H9 (cell line): ENCODE data around the gene PLEKHG3. TPM values are rescaled to one million over a fixed set of nuclear protein-coding genes. Genes with fewer than 3 reads are reported as not detected.
A peak's percentile ranks its signal among the peaks of the same experiment; 100 is the strongest.

Experiments
- DNase-seq: peaks from one replicate; pipeline ENCODE4 v3.0.0-alpha.2; 2017
- H2AFZ ChIP-seq: one replicate; pipeline ENCODE4 v1.6.1; 2013; ENCODE audit warnings: mild to moderate bottlenecking, low read length, control low read depth, moderate library complexity
- H2AK5ac ChIP-seq: 2 replicates; pipeline ENCODE4 v1.6.1; 2013; ENCODE audit warnings: low read length, control low read depth, mixed read lengths; ENCODE audit not compliant: insufficient read length
- H2BK120ac ChIP-seq: one replicate; pipeline ENCODE4 v1.6.1; 2013; ENCODE audit warnings: low read depth, mild to moderate bottlenecking, low read length, control low read depth, inconsistent platforms; ENCODE audit not compliant: poor library complexity, severe bottlenecking
- H2BK12ac ChIP-seq: 2 replicates; pipeline ENCODE4 v1.6.1; 2013; ENCODE audit warnings: low read length, control low read depth, mixed read lengths, low read depth; ENCODE audit not compliant: insufficient read length
- H2BK15ac ChIP-seq: 2 replicates; pipeline ENCODE4 v1.6.1; 2013; ENCODE audit warnings: low read depth, low read length, control low read depth
- H2BK20ac ChIP-seq: one replicate; pipeline ENCODE4 v1.6.1; 2013; ENCODE audit warnings: low read depth, mild to moderate bottlenecking, low read length, control low read depth, inconsistent platforms; ENCODE audit not compliant: poor library complexity, severe bottlenecking
- H2BK5ac ChIP-seq: 2 replicates; pipeline ENCODE4 v1.6.1; 2013; ENCODE audit warnings: low read length, control low read depth, mixed read lengths; ENCODE audit not compliant: insufficient read length
- H3K14ac ChIP-seq: 2 replicates; pipeline ENCODE4 v1.6.1; 2013; ENCODE audit warnings: low read length, control low read depth; ENCODE audit not compliant: insufficient read depth
- H3K18ac ChIP-seq: 2 replicates; pipeline ENCODE4 v1.6.1; 2013; ENCODE audit warnings: low read depth, mild to moderate bottlenecking, mixed read lengths, low read length, control low read depth; ENCODE audit not compliant: insufficient read length
- H3K23ac ChIP-seq: 2 replicates; pipeline ENCODE4 v1.6.1; 2013; ENCODE audit warnings: low read length, control low read depth, mixed read lengths, low read depth; ENCODE audit not compliant: insufficient read length
- H3K23me2 ChIP-seq: 2 replicates; pipeline ENCODE4 v1.6.1; 2013; ENCODE audit warnings: low read depth, mild to moderate bottlenecking, mixed read lengths, low read length, control low read depth; ENCODE audit not compliant: insufficient read length, poor library complexity, severe bottlenecking
- H3K27ac ChIP-seq: 2 replicates; pipeline ENCODE4 v1.5.1; 2013; ENCODE audit warnings: low read length, control low read depth, mixed read lengths, low read depth; ENCODE audit not compliant: insufficient read length
- H3K27me3 ChIP-seq: 2 replicates; pipeline ENCODE4 v1.6.1; 2013; ENCODE audit warnings: low read length, control low read depth, inconsistent platforms; ENCODE audit not compliant: insufficient read depth
- H3K4ac ChIP-seq: 2 replicates; pipeline ENCODE4 v1.6.1; 2013; ENCODE audit warnings: low read depth, mild to moderate bottlenecking, control low read depth, inconsistent platforms, low read length, moderate library complexity
- H3K4me1 ChIP-seq: 2 replicates; pipeline ENCODE4 v1.6.1; 2013; ENCODE audit warnings: low read length, control low read depth, inconsistent platforms; ENCODE audit not compliant: insufficient read depth
- H3K4me2 ChIP-seq: 2 replicates; pipeline ENCODE4 v1.6.1; 2013; ENCODE audit warnings: low read length, control low read depth, mixed read lengths; ENCODE audit not compliant: insufficient read length, insufficient read depth
- H3K56ac ChIP-seq: 2 replicates; pipeline ENCODE4 v1.6.1; 2013; ENCODE audit warnings: low read depth, mild to moderate bottlenecking, mixed read lengths, low read length, control low read depth; ENCODE audit not compliant: insufficient read length
- H3K79me1 ChIP-seq: 2 replicates; pipeline ENCODE4 v1.6.1; 2013; ENCODE audit warnings: low read depth, mild to moderate bottlenecking, moderate library complexity, low read length, control low read depth, inconsistent platforms; ENCODE audit not compliant: insufficient read depth, poor library complexity, severe bottlenecking
- H3K79me2 ChIP-seq: 2 replicates; pipeline ENCODE4 v1.6.1; 2013; ENCODE audit warnings: low read length, control low read depth, inconsistent platforms; ENCODE audit not compliant: insufficient read depth
- H3K9ac ChIP-seq: 2 replicates; pipeline ENCODE4 v1.6.1; 2013; ENCODE audit warnings: low read length, control low read depth, mixed read lengths; ENCODE audit not compliant: insufficient read length; ENCODE audit errors: extremely low read depth
- H3K9me3 ChIP-seq: one replicate; pipeline ENCODE4 v1.6.1; 2013; ENCODE audit warnings: low read depth, low read length, inconsistent platforms; ENCODE audit not compliant: control insufficient read depth
- H3T11ph ChIP-seq: one replicate; pipeline ENCODE4 v1.6.1; 2013; ENCODE audit warnings: mild to moderate bottlenecking, low read length, control low read depth, inconsistent platforms
- H4K20me1 ChIP-seq: one replicate; pipeline ENCODE4 v1.6.1; 2013; ENCODE audit not compliant: control insufficient read depth, insufficient read length, insufficient read depth
- H4K5ac ChIP-seq: 2 replicates; pipeline ENCODE4 v1.6.1; 2013; ENCODE audit warnings: low read depth, mild to moderate bottlenecking, mixed read lengths, low read length, control low read depth; ENCODE audit not compliant: insufficient read length
- H4K8ac ChIP-seq: replicated peaks from 2 replicates; pipeline ENCODE4 v1.6.1; 2013; ENCODE audit warnings: low read length, control low read depth, mixed read lengths, low read depth; ENCODE audit not compliant: insufficient read length
- H4K91ac ChIP-seq: 2 replicates; pipeline ENCODE4 v1.6.1; 2013; ENCODE audit warnings: low read depth, mild to moderate bottlenecking, moderate library complexity, mixed read lengths, low read length, control low read depth; ENCODE audit not compliant: insufficient read length
- H3K27ac Mint-ChIP-seq, 3 experiments: 2 replicates in 2 of 3; 3 replicates in 1 of 3; pipeline ENCODE4 v1.8.0; 2020 to 2021; ENCODE audit warnings: mixed read lengths in 3 of 3, mild to moderate bottlenecking in 1 of 3, moderate library complexity in 1 of 3
- H3K27me3 Mint-ChIP-seq: 2 replicates; pipeline ENCODE4 v1.8.0; 2021; ENCODE audit warnings: low read depth, mild to moderate bottlenecking, moderate library complexity, mixed read lengths
- H3K36me3 Mint-ChIP-seq, 3 experiments: 2 replicates in 2 of 3; 3 replicates in 1 of 3; pipeline ENCODE4 v1.8.0; 2020 to 2021; ENCODE audit warnings: low read depth in 3 of 3, mixed read lengths in 3 of 3; ENCODE audit not compliant: insufficient read depth in 1 of 3
- H3K4me1 Mint-ChIP-seq, 2 experiments: 2 replicates each; pipeline ENCODE4 v1.8.0; 2020; ENCODE audit warnings: mixed read lengths in 2 of 2
- H3K4me3 Mint-ChIP-seq, 2 experiments: 2 replicates in 1 of 2; 3 replicates in 1 of 2; pipeline ENCODE4 v1.8.0; 2020 to 2021; ENCODE audit warnings: mild to moderate bottlenecking in 2 of 2, mixed read lengths in 2 of 2, moderate library complexity in 1 of 2
- H3K9me3 Mint-ChIP-seq, 2 experiments: 2 replicates in 1 of 2; 3 replicates in 1 of 2; pipeline ENCODE4 v1.8.0; 2020; ENCODE audit warnings: mild to moderate bottlenecking in 2 of 2, mixed read lengths in 2 of 2, moderate library complexity in 1 of 2
- WGBS: extraction: QIAGEN DNeasy Blood & Tissue Kit; methylation state at CpG from one replicate; pipeline ENCODE4 v1.1.7; 2013; ENCODE audit warnings: missing lambda C conversion rate, low lambda C conversion rate, mixed read lengths; ENCODE audit not compliant: insufficient read length; ENCODE audit errors: extremely low coverage; 5-methylcytosine and 5-hydroxymethylcytosine counted together
- total RNA-seq: library from RNA; stranded (reverse); gene quantifications from 2 replicates; pipeline ENCODE4 v1.2.1, GENCODE V29; 2021
- TF ChIP-seq, protein P1 (sequence below): fragments of 200-600 bp; sonication (generic); conservative IDR thresholded peaks from 3 replicates; pipeline ENCODE4 v1.8.0; 2021; ENCODE audit warnings: antibody characterized with exemption, mild to moderate bottlenecking

Gene PLEKHG3
- total RNA-seq, 1 experiment from 2014 or later: 48.5 TPM

DNA sequence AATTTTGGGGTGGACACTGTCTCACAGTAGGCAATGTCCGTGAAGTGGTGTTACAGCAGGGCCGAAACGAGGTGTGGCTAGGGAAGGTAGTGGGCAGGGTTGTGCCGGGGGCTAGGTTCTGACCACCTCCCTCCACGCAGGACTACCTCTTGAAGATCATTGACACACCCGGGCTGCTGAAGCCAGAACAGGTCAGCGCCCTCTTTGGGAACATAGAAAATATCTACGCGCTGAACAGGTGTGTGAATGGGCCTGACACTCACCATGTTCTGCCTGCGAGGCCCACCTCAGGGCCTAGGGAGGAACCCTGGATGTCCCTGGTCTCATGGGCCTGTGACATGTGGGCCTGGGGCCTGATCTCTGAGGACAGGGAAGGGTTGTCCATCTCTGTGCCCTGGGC lies 24.6 kb downstream of the PLEKHG3 start:
- no peak overlapping the region for H3K56ac ChIP-seq
- H2BK12ac ChIP-seq: no peak overlapping the region
- peaks cover 33 to 57% (median 53%) of the 10 kb centered on the region in 3 experiments; a peak in 6 of 7 replicates for H3K36me3 Mint-ChIP-seq
- no peaks in the 10 kb centered on the region for H3K9me3 Mint-ChIP-seq
- no peak overlapping the region; the same call in 1 of the 2 replicates for H3K14ac ChIP-seq
- peaks cover 14% of the 10 kb centered on the region for H3K4me1 ChIP-seq
- H3K4me2 ChIP-seq: no peak overlapping the region
- no peak for DNase-seq
- no peaks in the 10 kb centered on the region for H3K27me3 ChIP-seq
- H3K23ac ChIP-seq: no peak overlapping the region
- H2AK5ac ChIP-seq: no peak overlapping the region
- H4K8ac ChIP-seq: no peak overlapping the region
- H3K9me3 ChIP-seq: no peaks in the 10 kb centered on the region
- H3K79me2 ChIP-seq: peaks cover 7% of the 10 kb centered on the region; the same call in 1 of the 2 replicates
- no peak overlapping the region for H2AFZ ChIP-seq
- H3K27me3 Mint-ChIP-seq: no peaks in the 10 kb centered on the region
- H2BK5ac ChIP-seq: no peak overlapping the region
- no peak overlapping the region for H2BK20ac ChIP-seq
- H4K5ac ChIP-seq: no peak overlapping the region
- no CpG with 5 or more reads among the region's 10 CpGs for WGBS
- H3K27ac Mint-ChIP-seq: peak overlapping the region in 2 of 3 experiments; percentile 46 to 68; a peak in 2 of 7 replicates
- no peak overlapping the region for H2BK120ac ChIP-seq
- TF ChIP-seq, protein P1, sequence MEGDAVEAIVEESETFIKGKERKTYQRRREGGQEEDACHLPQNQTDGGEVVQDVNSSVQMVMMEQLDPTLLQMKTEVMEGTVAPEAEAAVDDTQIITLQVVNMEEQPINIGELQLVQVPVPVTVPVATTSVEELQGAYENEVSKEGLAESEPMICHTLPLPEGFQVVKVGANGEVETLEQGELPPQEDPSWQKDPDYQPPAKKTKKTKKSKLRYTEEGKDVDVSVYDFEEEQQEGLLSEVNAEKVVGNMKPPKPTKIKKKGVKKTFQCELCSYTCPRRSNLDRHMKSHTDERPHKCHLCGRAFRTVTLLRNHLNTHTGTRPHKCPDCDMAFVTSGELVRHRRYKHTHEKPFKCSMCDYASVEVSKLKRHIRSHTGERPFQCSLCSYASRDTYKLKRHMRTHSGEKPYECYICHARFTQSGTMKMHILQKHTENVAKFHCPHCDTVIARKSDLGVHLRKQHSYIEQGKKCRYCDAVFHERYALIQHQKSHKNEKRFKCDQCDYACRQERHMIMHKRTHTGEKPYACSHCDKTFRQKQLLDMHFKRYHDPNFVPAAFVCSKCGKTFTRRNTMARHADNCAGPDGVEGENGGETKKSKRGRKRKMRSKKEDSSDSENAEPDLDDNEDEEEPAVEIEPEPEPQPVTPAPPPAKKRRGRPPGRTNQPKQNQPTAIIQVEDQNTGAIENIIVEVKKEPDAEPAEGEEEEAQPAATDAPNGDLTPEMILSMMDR: no peak
- no peak overlapping the region for H3K27ac ChIP-seq
- no peak overlapping the region for H3K4me3 Mint-ChIP-seq
- no peak overlapping the region for H3K4ac ChIP-seq
- no peak overlapping the region for H4K91ac ChIP-seq
- H3T11ph ChIP-seq: no peak overlapping the region
- H2BK15ac ChIP-seq: no peak overlapping the region
- no peaks in the 10 kb centered on the region for H3K23me2 ChIP-seq
- H3K9ac ChIP-seq: no peak overlapping the region
- no peaks in the 10 kb centered on the region for H4K20me1 ChIP-seq
- H3K18ac ChIP-seq: no peak overlapping the region
- H3K79me1 ChIP-seq: peaks cover 2% of the 10 kb centered on the region
- peaks cover 45% of the 10 kb centered on the region in 2 experiments for H3K4me1 Mint-ChIP-seq
